HG03565 (cell line): ENCODE data around the gene ERVW-1.
"Not testable (repeated sequence)": the region's sequence is repeated elsewhere in the genome, so short reads cannot be mapped to it uniquely, and the experiment has no call there.

ENCODE experiments used
- ATAC-seq: cut with Tn5 transposase; IDR thresholded peaks from one replicate; pipeline ENCODE4 v1.9.1; 2021; ENCODE audit warnings: mild to moderate bottlenecking, moderate library complexity; ENCODE audit not compliant: unreplicated experiment

Gene ERVW-1

GRCh38 chr7:92477681-92478080 lies at the start of gene ERVW-1:
TSS of gene ERVW-1 (minus strand) at chr7:92477946. CDS start at chr7:92470381, 7,565 bp downstream.
- ATAC-seq, result not testable (repeated sequence)

- no peak for ATAC-seq
Observed at GRCh38 chr7:92523110-92523509, 45.4 kb upstream of the ERVW-1 start.

- ATAC-seq, result no peak
Observed at GRCh38 chr7:92520024-92520423, 42.3 kb upstream of the ERVW-1 start.

GRCh38 chr7:92517631-92518030 lies 39.9 kb upstream of the ERVW-1 start:
- ATAC-seq, result no peak

GRCh38 chr7:92513167-92513902 lies 35.6 kb upstream of the ERVW-1 start:
- ATAC-seq, result no peak

- no peak for ATAC-seq
Observed at GRCh38 chr7:92508946-92509345, 31.2 kb upstream of the ERVW-1 start.

GRCh38 chr7:92506363-92506762 lies 28.6 kb upstream of the ERVW-1 start:
- no peak for ATAC-seq

GRCh38 chr7:92504563-92504962 lies 26.8 kb upstream of the ERVW-1 start:
- ATAC-seq, result no peak

GRCh38 chr7:92503767-92504166 lies 26.0 kb upstream of the ERVW-1 start:
- ATAC-seq, result no peak

GRCh38 chr7:92498557-92498956 lies 20.8 kb upstream of the ERVW-1 start:
- ATAC-seq, result no peak

GRCh38 chr7:92496876-92497275 lies 19.1 kb upstream of the ERVW-1 start:
- no peak for ATAC-seq

GRCh38 chr7:92489634-92490033 lies 11.9 kb upstream of the ERVW-1 start:
- no peak for ATAC-seq

- ATAC-seq, result no peak
Observed at GRCh38 chr7:92487804-92488203, 10.1 kb upstream of the ERVW-1 start.

GRCh38 chr7:92485974-92486373 lies 8.2 kb upstream of the ERVW-1 start:
- no peak for ATAC-seq

- no peak for ATAC-seq
Observed at GRCh38 chr7:92485267-92485892, 7.6 kb upstream of the ERVW-1 start.

GRCh38 chr7:92484226-92484625 lies 6.5 kb upstream of the ERVW-1 start:
- ATAC-seq, result not testable (repeated sequence)

- not testable (repeated sequence) for ATAC-seq
Observed at GRCh38 chr7:92483624-92484023, 5.9 kb upstream of the ERVW-1 start.

GRCh38 chr7:92479146-92479545 lies 1.4 kb upstream of the ERVW-1 start:
- not testable (repeated sequence) for ATAC-seq

GRCh38 chr7:92478711-92479110 lies 965 bp upstream of the ERVW-1 start:
- no peak for ATAC-seq

GRCh38 chr7:92478095-92478494 lies 349 bp upstream of the ERVW-1 start:
- ATAC-seq, result no peak

GRCh38 chr7:92475851-92476590 lies 1.7 kb downstream of the ERVW-1 start:
- not testable (repeated sequence) for ATAC-seq

GRCh38 chr7:92475261-92475770 lies 2.4 kb downstream of the ERVW-1 start:
- not testable (repeated sequence) for ATAC-seq
